Measurements from ENCODE around the gene GUCY1B1.

The GUCY1B1 gene

DNA sequence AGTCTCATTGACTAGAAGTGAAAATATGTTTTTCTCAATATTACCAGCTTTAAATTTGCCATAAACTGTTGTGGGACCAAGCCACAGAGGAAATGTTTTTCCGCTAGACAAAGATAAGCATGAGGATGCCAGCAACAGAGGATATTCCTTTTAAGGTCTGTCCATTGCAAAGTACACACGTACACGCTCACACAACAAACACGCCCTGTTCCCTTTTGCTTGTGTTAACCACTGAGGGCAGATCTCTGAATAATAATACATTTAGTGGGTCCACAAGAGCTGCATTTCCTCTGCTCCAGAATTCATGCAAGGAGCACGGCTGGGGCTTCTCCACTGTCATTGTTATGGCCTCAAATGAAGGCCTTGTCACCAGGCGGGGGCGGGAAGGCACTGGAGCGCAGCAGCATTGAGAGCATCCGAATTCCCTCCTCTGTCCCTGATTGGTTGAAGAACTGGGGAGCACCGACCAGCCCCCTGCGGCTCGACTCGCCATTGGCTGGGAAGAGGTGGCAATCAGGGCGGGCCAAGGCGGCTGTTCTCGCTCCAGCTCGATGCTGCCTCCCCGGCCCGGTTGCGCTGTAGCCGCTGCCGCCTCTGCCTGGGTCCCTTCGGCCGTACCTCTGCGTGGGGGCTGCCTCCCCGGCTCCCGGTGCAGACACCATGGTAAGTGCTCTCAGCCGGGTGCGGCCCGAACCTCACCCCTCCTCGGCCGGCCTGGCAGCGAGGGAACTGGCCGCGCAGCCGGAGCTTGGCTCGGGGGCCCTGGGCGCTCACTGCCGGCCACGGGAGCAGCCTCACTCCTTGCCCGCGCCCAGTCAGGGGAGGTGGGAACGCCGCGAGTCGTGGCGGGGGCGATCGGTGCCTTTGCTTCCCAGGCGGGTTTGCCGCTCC, at the start of gene GUCY1B1:
Gene GUCY1B1 (plus strand): TSS at position 541 of the 891 bp plus-strand sequence. CDS start 120 bp downstream, at position 661.
- peak; percentile 50 for DNase-seq

DNA sequence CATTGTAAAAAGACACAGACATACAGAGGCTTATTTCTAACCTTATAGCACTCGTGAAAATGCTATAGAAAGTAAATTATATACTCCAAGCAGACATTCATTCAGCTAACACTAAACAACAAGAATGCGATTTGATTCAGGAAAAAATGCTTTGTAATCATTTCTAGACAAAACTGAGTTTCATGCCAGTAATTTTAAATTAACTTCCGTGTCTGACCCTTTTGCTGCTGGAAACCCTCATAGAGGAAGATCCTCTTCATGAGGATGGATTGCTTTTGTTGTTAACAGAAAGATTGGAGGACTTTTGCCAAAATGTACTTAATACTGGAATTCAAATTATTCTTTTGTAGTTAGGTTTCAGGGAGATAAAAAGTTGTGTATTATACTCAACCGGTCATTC, 48.9 kb upstream of the GUCY1B1 start:
- DNase-seq, result no peak

- no peak for DNase-seq
Observed at GRCh38 chr4:155711556-155711955, 47.3 kb upstream of the GUCY1B1 start.

DNA sequence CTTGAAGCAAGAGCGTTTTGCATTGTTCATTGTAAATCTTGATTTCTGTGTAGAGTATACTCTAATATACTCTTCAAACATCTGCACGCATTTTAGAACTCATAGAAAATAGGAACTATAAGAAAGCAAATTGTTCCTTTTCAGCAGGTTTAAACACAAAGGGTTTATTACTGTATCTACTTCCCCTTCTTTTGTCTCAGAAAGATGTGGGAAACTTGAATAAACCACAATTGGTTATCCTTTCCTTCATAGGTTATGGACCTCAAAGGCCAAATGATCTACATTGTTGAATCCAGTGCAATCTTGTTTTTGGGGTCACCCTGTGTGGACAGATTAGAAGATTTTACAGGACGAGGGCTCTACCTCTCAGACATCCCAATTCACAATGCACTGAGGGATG, 46.0 kb upstream of the GUCY1B1 start:
- DNase-seq, result no peak

GRCh38 chr4:155713911-155714310, 44.9 kb upstream of the GUCY1B1 start:
- DNase-seq, result no peak

- no peak for DNase-seq
Observed at GRCh38 chr4:155722336-155722735, 36.5 kb upstream of the GUCY1B1 start.

GRCh38 chr4:155722816-155723499, 35.9 kb upstream of the GUCY1B1 start:
- DNase-seq, result no peak

DNA sequence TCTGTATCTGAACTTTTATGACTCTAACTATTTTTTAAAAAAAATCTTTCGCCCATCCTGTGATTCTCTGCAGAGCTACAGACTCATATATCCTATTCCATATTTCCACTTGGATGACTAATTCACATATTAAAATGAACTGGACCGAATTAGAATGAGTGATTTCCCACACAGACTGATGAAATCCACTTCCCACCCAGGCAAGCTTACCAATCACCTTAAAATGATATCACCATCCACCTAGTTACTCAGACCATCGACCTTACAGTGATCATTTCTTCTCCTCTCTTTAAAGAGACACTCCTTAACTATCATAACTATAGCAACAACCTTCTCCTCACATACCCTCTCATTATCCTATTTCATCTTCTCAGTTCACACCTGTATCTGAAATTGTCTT, 34.1 kb upstream of the GUCY1B1 start:
- DNase-seq, result no peak

GRCh38 chr4:155734065-155734464, 24.8 kb upstream of the GUCY1B1 start:
- DNase-seq, result no peak

DNA sequence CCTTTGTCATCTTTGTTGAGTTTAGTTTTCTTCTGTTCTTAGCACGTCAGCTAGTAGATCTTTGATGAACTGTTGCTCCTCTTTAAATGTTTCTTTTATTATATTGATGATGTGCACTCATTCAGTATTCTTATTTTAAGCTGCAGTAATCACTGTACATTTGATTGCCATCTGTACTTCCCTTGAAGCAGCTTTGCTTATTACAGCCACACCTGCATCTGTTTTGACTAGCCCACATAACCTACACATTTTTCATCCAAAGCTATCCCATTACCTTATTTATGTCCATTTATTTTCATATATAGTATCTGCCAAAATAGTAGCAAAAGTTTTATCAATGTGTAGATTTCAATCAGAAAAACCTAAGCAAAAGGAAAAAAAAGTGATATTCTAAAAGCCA, 23.9 kb upstream of the GUCY1B1 start:
- no peak for DNase-seq

GRCh38 chr4:155735496-155735895, 23.3 kb upstream of the GUCY1B1 start:
- no peak for DNase-seq

- no peak for DNase-seq
Observed at GRCh38 chr4:155738548-155738947, 20.3 kb upstream of the GUCY1B1 start.

GRCh38 chr4:155741546-155741945, 17.3 kb upstream of the GUCY1B1 start:
- DNase-seq, result no peak

GRCh38 chr4:155742310-155743015, 16.4 kb upstream of the GUCY1B1 start:
- DNase-seq, result no peak

DNA sequence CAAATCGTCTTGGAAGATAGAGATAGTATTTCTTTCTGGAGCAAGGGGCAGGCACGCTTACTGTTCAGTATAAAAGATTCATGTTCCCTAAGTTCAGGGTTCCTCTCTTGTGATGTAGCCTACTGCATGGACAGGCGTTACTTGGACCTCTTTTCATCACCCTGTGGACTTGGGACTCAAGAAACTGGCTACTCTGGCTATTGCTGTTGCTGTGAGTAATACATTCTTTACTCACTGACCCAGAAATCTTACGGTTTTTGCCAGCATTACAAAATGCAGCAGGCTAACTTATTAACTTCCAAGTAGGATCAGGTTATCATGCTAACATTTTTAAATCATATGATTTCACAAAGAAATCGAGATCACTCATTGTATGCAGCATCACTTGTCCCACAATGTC, 12.8 kb upstream of the GUCY1B1 start:
- DNase-seq, result no peak

- DNase-seq, result no peak
Observed at GRCh38 chr4:155748039-155748438, 10.8 kb upstream of the GUCY1B1 start.

DNA sequence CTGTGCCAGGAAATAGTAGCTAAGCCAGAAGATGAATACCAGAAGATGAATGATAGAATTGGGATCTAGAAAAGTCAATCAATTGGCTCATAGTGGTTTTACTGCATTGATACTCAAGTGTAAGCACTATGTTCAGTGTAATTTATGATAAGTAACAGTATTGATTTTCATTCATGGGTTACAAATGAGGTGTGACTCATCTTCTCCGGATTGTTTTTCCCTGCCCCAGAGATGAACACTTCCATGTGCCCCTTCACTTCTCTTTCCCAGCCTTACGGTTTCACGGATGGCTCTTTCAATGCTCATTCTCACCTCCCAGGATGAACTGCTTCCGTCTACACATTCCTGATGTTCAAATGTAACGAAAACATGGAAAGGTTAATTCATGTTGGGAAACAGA, 9.8 kb upstream of the GUCY1B1 start:
- DNase-seq, result no peak

GRCh38 chr4:155751569-155751968, 7.3 kb upstream of the GUCY1B1 start:
- no peak for DNase-seq

DNA sequence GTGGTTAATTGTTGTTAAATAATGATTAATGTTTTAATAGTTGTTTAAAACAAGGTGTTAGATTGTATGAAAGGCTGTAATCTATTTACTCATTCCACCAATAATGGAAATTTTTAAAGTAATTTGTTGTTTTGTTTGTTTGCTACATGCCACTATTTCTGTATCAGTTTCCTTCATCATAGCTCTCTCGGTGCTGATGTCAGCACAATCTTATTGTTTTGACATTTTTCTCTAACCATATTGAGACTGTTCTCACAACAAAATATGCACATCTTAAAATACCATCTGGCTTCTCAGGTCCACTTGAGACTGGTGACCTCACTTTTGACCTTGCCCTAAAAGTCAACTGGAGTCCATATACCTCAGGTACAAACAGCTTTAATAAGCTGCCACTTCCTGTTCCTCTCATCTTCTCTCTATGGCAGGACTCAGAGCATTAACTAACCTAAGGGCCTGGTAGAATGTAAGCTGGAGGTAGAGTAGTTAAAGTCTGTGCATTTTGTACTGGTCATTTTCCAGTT, 1.0 kb upstream of the GUCY1B1 start:
- DNase-seq, result peak; percentile 2

DNA sequence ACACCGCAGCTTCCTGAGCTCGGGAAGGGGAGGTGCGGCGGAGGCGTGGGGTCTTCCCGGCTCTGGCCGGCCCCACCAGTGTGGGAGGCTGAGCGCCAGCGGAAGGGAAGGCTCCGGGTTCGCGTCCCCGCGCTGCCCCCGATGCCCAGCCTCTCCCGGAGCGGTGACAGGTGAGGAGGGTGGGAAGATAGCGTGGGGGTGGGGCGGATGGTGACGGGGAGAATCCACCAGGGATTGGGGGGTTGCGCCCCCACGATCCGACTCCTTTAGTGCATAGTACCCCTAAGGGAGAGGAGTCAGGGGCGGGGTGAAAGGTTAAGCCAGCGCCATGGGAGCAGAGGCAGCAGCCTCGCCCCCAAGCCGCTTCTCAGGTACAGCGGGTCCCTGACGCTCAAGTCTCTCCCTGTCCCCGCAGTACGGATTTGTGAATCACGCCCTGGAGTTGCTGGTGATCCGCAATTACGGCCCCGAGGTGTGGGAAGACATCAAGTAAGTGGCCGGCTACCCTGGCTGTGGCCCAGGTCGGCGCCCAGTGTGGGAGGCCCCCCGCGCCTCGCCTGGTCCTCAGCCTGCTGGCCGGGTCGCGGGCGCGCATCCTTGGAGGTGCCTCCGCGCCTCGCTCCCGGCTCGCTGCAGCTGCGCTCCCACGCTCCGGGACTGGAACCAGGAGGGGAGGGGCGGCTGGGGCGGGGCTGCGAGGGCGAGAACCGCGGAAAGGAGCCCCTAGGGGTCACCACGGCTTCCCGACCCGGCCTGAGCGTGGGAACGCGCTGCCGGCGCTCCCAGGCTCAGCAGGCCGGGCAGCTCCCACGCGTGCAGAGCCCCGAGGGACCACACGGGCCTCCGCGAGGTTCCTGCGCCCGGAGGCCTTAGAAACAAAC, 791 bp downstream of the GUCY1B1 start:
- DNase-seq, result no peak

GRCh38 chr4:155761047-155761446, 2.2 kb downstream of the GUCY1B1 start:
- DNase-seq, result no peak

DNA sequence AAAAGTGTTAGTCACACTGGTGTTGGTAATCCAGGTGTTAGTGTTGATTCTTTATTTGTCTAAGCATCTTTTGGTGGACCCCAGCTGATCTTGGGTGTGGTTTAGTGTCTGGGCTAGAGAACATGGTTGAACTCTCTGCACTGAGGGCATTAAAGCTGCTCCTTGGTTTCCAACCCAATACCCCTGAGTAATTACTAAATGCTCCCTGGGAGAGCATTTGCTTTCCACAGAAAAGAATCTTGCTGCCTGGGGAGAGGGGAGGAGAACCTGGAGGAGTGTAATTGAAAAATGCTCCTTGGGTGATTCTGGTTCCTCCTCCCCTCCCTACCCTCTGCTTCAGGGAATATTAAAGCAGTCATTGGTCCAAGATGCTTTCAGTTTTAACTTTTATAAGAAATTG, 3.1 kb downstream of the GUCY1B1 start:
- no peak for DNase-seq
